DND-41 (cell line): ENCODE results near the gene NMNAT2.
"Not testable (repeated sequence)": the region's sequence is repeated elsewhere in the genome, so short reads cannot be mapped to it uniquely, and the experiment has no call there.

Experiments used
- ATAC-seq: fragments of 200-7000 bp; cut with Tn5 transposase; 3 replicates; pipeline ENCODE4 v1.9.1; 2021; ENCODE audit warnings: low read depth; ENCODE audit not compliant: insufficient read depth
- DNase-seq: peaks from one replicate; pipeline ENCODE4 v3.0.0-alpha.2; 2020
- H2AFZ ChIP-seq: 2 replicates; pipeline ENCODE4 v1.6.0; 2012; ENCODE audit warnings: low read depth, low read length
- H3K27ac ChIP-seq: 2 replicates; pipeline ENCODE4 v1.5.1; 2012; ENCODE audit warnings: low read length, inconsistent platforms
- H3K27me3 ChIP-seq: fragments of 200-600 bp; sonication (generic); 2 replicates; pipeline ENCODE4 v1.6.0; 2012; ENCODE audit warnings: low read length, mild to moderate bottlenecking, inconsistent platforms; ENCODE audit not compliant: insufficient read depth, poor library complexity
- H3K36me3 ChIP-seq: 2 replicates; pipeline ENCODE4 v1.5.1; 2012; ENCODE audit warnings: low read length, inconsistent platforms; ENCODE audit not compliant: insufficient read depth
- H3K4me1 ChIP-seq: 2 replicates; pipeline ENCODE4 v1.5.1; 2012; ENCODE audit warnings: mild to moderate bottlenecking, low read length; ENCODE audit not compliant: insufficient read depth
- H3K4me2 ChIP-seq: 2 replicates; pipeline ENCODE4 v1.6.0; 2012; ENCODE audit warnings: mild to moderate bottlenecking, moderate library complexity, low read length, inconsistent platforms; ENCODE audit not compliant: insufficient read depth
- H3K4me3 ChIP-seq, 2 experiments: fragments of 200-600 bp in 1 of 2; shearing (Covaris generic) in 1 of 2; 2 replicates each; pipeline ENCODE4 v1.5.1; 2012 to 2016; ENCODE audit warnings: inconsistent platforms in 2 of 2, low read length in 2 of 2, mild to moderate bottlenecking in 2 of 2, low read depth in 1 of 2, moderate library complexity in 1 of 2
- H3K79me2 ChIP-seq: 2 replicates; pipeline ENCODE4 v1.6.0; 2012; ENCODE audit warnings: low read length, inconsistent platforms; ENCODE audit not compliant: insufficient read depth
- H3K9ac ChIP-seq: 2 replicates; pipeline ENCODE4 v1.6.0; 2012; ENCODE audit warnings: low read depth, mild to moderate bottlenecking, inconsistent platforms, low read length, moderate library complexity
- H3K9me3 ChIP-seq: 2 replicates; pipeline ENCODE4 v1.5.1; 2012; ENCODE audit warnings: low read length, moderate library complexity, mild to moderate bottlenecking, inconsistent platforms; ENCODE audit not compliant: insufficient read depth, severe bottlenecking
- H4K20me1 ChIP-seq: 2 replicates; pipeline ENCODE4 v1.6.0; 2012; ENCODE audit warnings: low read length; ENCODE audit not compliant: insufficient read depth
- EZH2 ChIP-seq: IDR thresholded peaks from 3 replicates; pipeline ENCODE4 v1.6.1; 2012; ENCODE audit warnings: borderline replicate concordance, low read depth, mild to moderate bottlenecking, moderate library complexity, low read length, inconsistent platforms; ENCODE audit not compliant: severe bottlenecking
- TF ChIP-seq, protein P1 (sequence below): IDR thresholded peaks from 2 replicates; pipeline ENCODE4 v1.5.1; 2012; ENCODE audit warnings: borderline replicate concordance, low read length, moderate library complexity, mild to moderate bottlenecking; ENCODE audit not compliant: poor library complexity, severe bottlenecking; ENCODE audit errors: extremely low read depth

The NMNAT2 gene

DNA sequence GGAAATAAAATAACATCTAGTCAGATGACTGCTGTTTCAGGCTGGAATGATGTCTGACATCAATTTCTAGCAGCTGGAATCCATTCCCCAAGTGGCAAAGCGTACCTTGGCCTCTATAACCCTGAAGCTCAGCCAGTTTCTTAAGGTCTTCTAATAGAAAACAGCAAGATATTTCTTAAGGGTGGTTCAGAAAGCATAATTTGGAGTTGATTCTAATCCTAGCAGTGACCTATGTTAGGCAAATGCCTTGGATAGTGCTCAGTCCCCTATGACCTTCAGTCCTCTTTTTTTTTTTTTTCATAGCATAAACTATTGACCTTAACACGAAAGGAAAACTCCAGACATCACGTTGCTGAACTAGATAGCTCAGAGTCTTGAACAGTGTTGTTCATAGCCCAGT, 175.6 kb downstream of the NMNAT2 start:
- H3K27me3 ChIP-seq = no peaks in the 10 kb centered on the region
- no peaks in the 10 kb centered on the region for H3K4me1 ChIP-seq
- no peak for TF ChIP-seq EZH2
- TF ChIP-seq, protein P1, sequence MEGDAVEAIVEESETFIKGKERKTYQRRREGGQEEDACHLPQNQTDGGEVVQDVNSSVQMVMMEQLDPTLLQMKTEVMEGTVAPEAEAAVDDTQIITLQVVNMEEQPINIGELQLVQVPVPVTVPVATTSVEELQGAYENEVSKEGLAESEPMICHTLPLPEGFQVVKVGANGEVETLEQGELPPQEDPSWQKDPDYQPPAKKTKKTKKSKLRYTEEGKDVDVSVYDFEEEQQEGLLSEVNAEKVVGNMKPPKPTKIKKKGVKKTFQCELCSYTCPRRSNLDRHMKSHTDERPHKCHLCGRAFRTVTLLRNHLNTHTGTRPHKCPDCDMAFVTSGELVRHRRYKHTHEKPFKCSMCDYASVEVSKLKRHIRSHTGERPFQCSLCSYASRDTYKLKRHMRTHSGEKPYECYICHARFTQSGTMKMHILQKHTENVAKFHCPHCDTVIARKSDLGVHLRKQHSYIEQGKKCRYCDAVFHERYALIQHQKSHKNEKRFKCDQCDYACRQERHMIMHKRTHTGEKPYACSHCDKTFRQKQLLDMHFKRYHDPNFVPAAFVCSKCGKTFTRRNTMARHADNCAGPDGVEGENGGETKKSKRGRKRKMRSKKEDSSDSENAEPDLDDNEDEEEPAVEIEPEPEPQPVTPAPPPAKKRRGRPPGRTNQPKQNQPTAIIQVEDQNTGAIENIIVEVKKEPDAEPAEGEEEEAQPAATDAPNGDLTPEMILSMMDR = no peak

DNA sequence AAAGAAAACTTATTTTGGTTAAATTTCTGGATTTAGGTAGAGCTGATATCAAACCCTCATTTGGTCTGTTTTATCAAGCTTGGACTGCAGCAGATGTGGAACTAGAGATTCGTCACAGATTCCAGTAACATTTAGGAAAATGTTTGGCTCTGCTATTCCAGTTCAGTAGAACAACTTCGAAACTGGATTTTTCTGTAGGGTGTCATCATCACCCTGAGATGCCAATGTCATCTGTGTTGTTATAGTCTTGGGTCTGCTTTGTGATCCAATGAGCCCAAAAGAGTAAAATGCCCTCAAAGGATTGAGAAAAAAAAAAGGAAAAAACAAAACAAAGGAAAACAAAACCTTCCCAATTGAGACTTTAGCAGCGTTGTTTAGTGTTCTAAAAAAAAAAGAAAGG, 176.7 kb downstream of the NMNAT2 start:
- Histone ChIP-seq H3K9ac (no peak overlapping the region), H3K4me3 (no peak overlapping the region), H3K36me3 (no peaks in the 10 kb centered on the region), H2AFZ (no peak overlapping the region), H3K4me2 (no peak overlapping the region), H3K79me2 (no peaks in the 10 kb centered on the region), H3K27me3 (no peaks in the 10 kb centered on the region), H3K27ac (no peak overlapping the region), H3K4me1 (no peaks in the 10 kb centered on the region), H3K9me3 (no peaks in the 10 kb centered on the region), H4K20me1 (no peaks in the 10 kb centered on the region)
- TF ChIP-seq, protein P1 = no peak
- TF ChIP-seq EZH2 = no peak
- DNase-seq (no peak), ATAC-seq (no peak)

More for the DNA sequence above, 175.6 kb downstream of the NMNAT2 start:
- Histone ChIP-seq H3K4me3 (no peak overlapping the region), H3K79me2 (no peaks in the 10 kb centered on the region), H3K9me3 (no peaks in the 10 kb centered on the region), H3K9ac (no peak overlapping the region), H3K36me3 (no peaks in the 10 kb centered on the region), H2AFZ (no peak overlapping the region), H3K4me2 (no peak overlapping the region), H3K27ac (no peak overlapping the region), H4K20me1 (no peaks in the 10 kb centered on the region)
- ATAC-seq = no peak
- no peak for DNase-seq

DNA sequence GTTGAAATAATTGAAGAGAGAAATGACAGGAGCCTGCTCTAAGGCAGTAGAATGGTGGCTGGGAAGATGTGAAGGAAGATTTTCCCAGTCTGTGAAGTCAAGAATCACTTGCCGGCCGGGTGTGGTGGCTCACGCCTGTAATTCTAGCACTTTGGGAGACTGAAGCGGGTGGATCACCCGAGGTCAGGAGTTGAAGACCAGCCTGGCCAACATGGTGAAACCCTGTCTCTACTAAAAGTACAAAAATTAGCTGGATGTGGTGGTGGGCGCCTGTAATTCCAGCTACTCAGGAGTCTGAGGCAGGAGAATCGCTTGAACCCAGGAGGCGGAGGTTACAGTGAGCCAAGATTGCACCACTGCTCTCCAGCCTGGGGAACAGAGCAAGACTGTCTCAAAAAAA, 177.3 kb downstream of the NMNAT2 start:
- H3K4me2 ChIP-seq, H2AFZ ChIP-seq, ATAC-seq, H4K20me1 ChIP-seq, H3K27me3 ChIP-seq, H3K9me3 ChIP-seq, H3K79me2 ChIP-seq, H3K9ac ChIP-seq, H3K36me3 ChIP-seq, H3K4me1 ChIP-seq, H3K27ac ChIP-seq, DNase-seq, H3K4me3 ChIP-seq: not testable (repeated sequence)

DNA sequence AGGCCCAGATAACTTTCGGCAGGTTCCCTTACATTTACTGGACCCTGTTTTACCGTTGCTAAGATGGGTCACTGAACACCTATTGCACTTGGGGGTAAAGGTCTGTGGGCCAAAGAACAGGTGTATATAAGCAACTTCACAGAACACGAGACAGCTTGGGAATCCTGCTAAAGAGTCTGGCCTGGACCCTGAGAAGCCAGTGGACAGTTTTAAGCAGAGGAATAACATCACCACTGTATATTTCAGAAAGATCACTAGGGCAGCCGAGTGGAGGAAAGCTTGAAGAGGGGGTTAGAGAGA, 177.7 kb downstream of the NMNAT2 start:
- no peaks in the 10 kb centered on the region for H3K9me3 ChIP-seq
- no peaks in the 10 kb centered on the region for H3K36me3 ChIP-seq
- no peaks in the 10 kb centered on the region for H3K79me2 ChIP-seq
- no peaks in the 10 kb centered on the region for H3K4me1 ChIP-seq
- ATAC-seq (no peak), DNase-seq (no peak)
- no peak overlapping the region for H3K9ac ChIP-seq
- H3K4me2 ChIP-seq = no peak overlapping the region
- TF ChIP-seq, protein P1 = no peak
- TF ChIP-seq EZH2 = no peak
- no peak overlapping the region for H2AFZ ChIP-seq
- no peak overlapping the region for H3K27ac ChIP-seq
- no peaks in the 10 kb centered on the region for H3K27me3 ChIP-seq
- no peaks in the 10 kb centered on the region for H4K20me1 ChIP-seq
- H3K4me3 ChIP-seq = no peak overlapping the region
